GM18907 (cell line): ENCODE measurements around the gene PERCC1.
A peak's percentile ranks its signal among the peaks of the same experiment; 100 is the strongest.
"Not testable (repeated sequence)": the region's sequence is repeated elsewhere in the genome, so short reads cannot be mapped to it uniquely, and the experiment has no call there.

ENCODE experiments used
- ATAC-seq: cut with Tn5 transposase; IDR thresholded peaks from one replicate; pipeline ENCODE4 v1.9.1; 2021; ENCODE audit warnings: mild to moderate bottlenecking, moderate library complexity; ENCODE audit not compliant: unreplicated experiment

The PERCC1 gene

GRCh38 chr16:1466054-1466453, 35.2 kb downstream of the PERCC1 start:
- no peak for ATAC-seq

GRCh38 chr16:1466968-1467521, 36.2 kb downstream of the PERCC1 start:
- no peak for ATAC-seq

- no peak for ATAC-seq
Measured at GRCh38 chr16:1468426-1468810, 37.5 kb downstream of the PERCC1 start.

- ATAC-seq = not testable (repeated sequence)
Measured at GRCh38 chr16:1469141-1469540, 38.3 kb downstream of the PERCC1 start.

GRCh38 chr16:1469693-1470201, 38.9 kb downstream of the PERCC1 start:
- no peak for ATAC-seq

GRCh38 chr16:1470481-1471251, 39.8 kb downstream of the PERCC1 start:
- ATAC-seq = no peak

GRCh38 chr16:1471569-1472194, 40.8 kb downstream of the PERCC1 start:
- no peak for ATAC-seq

- no peak for ATAC-seq
Measured at GRCh38 chr16:1472974-1473373, 42.1 kb downstream of the PERCC1 start.

- ATAC-seq = peak; percentile 22
Measured at GRCh38 chr16:1474082-1474795, 43.4 kb downstream of the PERCC1 start.

GRCh38 chr16:1474796-1475551, 44.1 kb downstream of the PERCC1 start, which contains the start of gene CLCN7:
CLCN7 (minus strand) TSS chr16:1475028; CDS start chr16:1474974, 54 bp downstream.
- ATAC-seq = peak; percentile 81

- ATAC-seq = no peak
Measured at GRCh38 chr16:1475552-1476114, 44.8 kb downstream of the PERCC1 start.

GRCh38 chr16:1477033-1477432, 46.2 kb downstream of the PERCC1 start:
- ATAC-seq = no peak

GRCh38 chr16:1478937-1479336, 48.1 kb downstream of the PERCC1 start:
- not testable (repeated sequence) for ATAC-seq

GRCh38 chr16:1481906-1482835, 51.3 kb downstream of the PERCC1 start:
- no peak for ATAC-seq
